Keratinocyte (primary cell): ENCODE measurements around the gene HTR2B. TPM values are rescaled to one million over a fixed set of nuclear protein-coding genes. Genes with fewer than 3 reads are reported as not detected.
"Not testable (repeated sequence)": the region's sequence is repeated elsewhere in the genome, so short reads cannot be mapped to it uniquely, and the experiment has no call there.

Experiments
- DNase-seq: peaks from one replicate; pipeline ENCODE4 v3.0.0-alpha.2; 2011; ENCODE audit warnings: low read depth, missing footprints, low spot score
- FAIRE-seq: peaks from 2 replicates; lab custom pipeline; 2011; peaks lifted over from hg19 to GRCh38; lab: Jason Lieb, UNC
- H2AFZ ChIP-seq: 2 replicates; pipeline ENCODE4 v1.6.0; 2012; ENCODE audit warnings: low read length, control low read depth, inconsistent platforms; ENCODE audit not compliant: control insufficient read depth
- H3K27ac ChIP-seq: 2 replicates; pipeline ENCODE4 v1.5.1; 2011; ENCODE audit warnings: low read length; ENCODE audit not compliant: control insufficient read depth, insufficient read depth
- H3K27me3 ChIP-seq: 3 replicates; pipeline ENCODE4 v1.6.0; 2011; ENCODE audit warnings: low read length; ENCODE audit not compliant: control insufficient read depth, insufficient read depth; ENCODE audit errors: extremely low read depth
- H3K36me3 ChIP-seq, 2 experiments: 2 replicates in 1 of 2; 3 replicates in 1 of 2; pipeline ENCODE4 v1.5.1; 2011; ENCODE audit warnings: low read length in 2 of 2, mild to moderate bottlenecking in 1 of 2; ENCODE audit not compliant: control insufficient read depth in 2 of 2, insufficient read depth in 2 of 2; ENCODE audit errors: extremely low read depth in 1 of 2
- H3K4me1 ChIP-seq: 3 replicates; pipeline ENCODE4 v1.5.1; 2011; ENCODE audit warnings: low read length; ENCODE audit not compliant: control insufficient read depth, insufficient read depth; ENCODE audit errors: extremely low read depth
- H3K4me2 ChIP-seq: 3 replicates; pipeline ENCODE4 v1.6.0; 2011; ENCODE audit warnings: low read depth, low read length; ENCODE audit not compliant: control insufficient read depth, insufficient read depth; ENCODE audit errors: extremely low read depth
- H3K4me3 ChIP-seq, 3 experiments: fragments of 200-600 bp in 1 of 3; sonication (generic) in 1 of 3; 2 replicates in 2 of 3; 3 replicates in 1 of 3; pipeline ENCODE4 v1.5.1; 2011 to 2016; ENCODE audit warnings: low read length in 3 of 3, mild to moderate bottlenecking in 3 of 3, control low read depth in 2 of 3, inconsistent platforms in 1 of 3, low read depth in 1 of 3, mixed read lengths in 1 of 3, mixed run types in 1 of 3, moderate library complexity in 1 of 3; ENCODE audit not compliant: control insufficient read depth in 2 of 3, insufficient read depth in 2 of 3; ENCODE audit errors: extremely low read depth in 1 of 3
- H3K79me2 ChIP-seq: 2 replicates; pipeline ENCODE4 v1.6.0; 2012; ENCODE audit warnings: low read length; ENCODE audit not compliant: control insufficient read depth, insufficient read depth
- H3K9ac ChIP-seq: 3 replicates; pipeline ENCODE4 v1.6.0; 2011; ENCODE audit warnings: low read length; ENCODE audit not compliant: control insufficient read depth, insufficient read depth; ENCODE audit errors: extremely low read depth
- H3K9me1 ChIP-seq: 3 replicates; pipeline ENCODE4 v1.6.0; 2011; ENCODE audit warnings: low read length; ENCODE audit not compliant: control insufficient read depth, insufficient read depth; ENCODE audit errors: extremely low read depth
- H3K9me3 ChIP-seq: 2 replicates; pipeline ENCODE4 v1.5.1; 2012; ENCODE audit warnings: low read depth, low read length; ENCODE audit not compliant: control insufficient read depth
- H4K20me1 ChIP-seq: 3 replicates; pipeline ENCODE4 v1.6.0; 2011; ENCODE audit warnings: low read length; ENCODE audit not compliant: control insufficient read depth, insufficient read depth; ENCODE audit errors: extremely low read depth
- CTCF ChIP-seq, 3 experiments: IDR thresholded peaks in 1 of 3; conservative IDR thresholded peaks in 1 of 3; optimal IDR thresholded peaks in 1 of 3; 2 replicates in 2 of 3; 3 replicates in 1 of 3; pipeline versions ENCODE3 to v1.5.1; 2011; ENCODE audit warnings: low read length in 3 of 3, mild to moderate bottlenecking in 3 of 3, moderate library complexity in 2 of 3, control low read depth in 1 of 3, inconsistent platforms in 1 of 3; ENCODE audit not compliant: insufficient read depth in 2 of 3; ENCODE audit errors: extremely low read depth in 1 of 3
- EZH2 ChIP-seq: IDR thresholded peaks from one replicate; pipeline ENCODE4 v1.6.1; 2012; ENCODE audit warnings: inconsistent platforms, mild to moderate bottlenecking, low read length, moderate library complexity
- dilution Hi-C: fragments of 300-500 bp; cut with MboI; formaldehyde crosslinking; loops from one replicate; pipeline ENCODE4 v1.7.0; 2020; ENCODE audit warnings: low sequenced_read_pairs; ENCODE audit not compliant: extremely low pct_ligation_motif_present
- polyA plus RNA-seq, 5 experiments: library from polyadenylated mRNA; depleted of rRNA in 3 of 5; stranded (reverse) in 3 of 5; stranded (forward) in 1 of 5; unstranded in 1 of 5; fragments of >200 nt; gene quantifications; 1 replicate in 1 of 5; 2 replicates in 3 of 5; 3 replicates in 1 of 5; pipeline versions ENCODE4 v1.2.1 to v1.2.3, GENCODE V29; 2011 to 2012; ENCODE audit warnings: missing spikeins in 2 of 5, low read depth in 1 of 5, low replicate concordance in 1 of 5

The HTR2B gene
- polyA plus RNA-seq, 1 donor (not counting 4 experiments of a cell fraction or from before 2014, with no cell fraction given), result not detected

DNA sequence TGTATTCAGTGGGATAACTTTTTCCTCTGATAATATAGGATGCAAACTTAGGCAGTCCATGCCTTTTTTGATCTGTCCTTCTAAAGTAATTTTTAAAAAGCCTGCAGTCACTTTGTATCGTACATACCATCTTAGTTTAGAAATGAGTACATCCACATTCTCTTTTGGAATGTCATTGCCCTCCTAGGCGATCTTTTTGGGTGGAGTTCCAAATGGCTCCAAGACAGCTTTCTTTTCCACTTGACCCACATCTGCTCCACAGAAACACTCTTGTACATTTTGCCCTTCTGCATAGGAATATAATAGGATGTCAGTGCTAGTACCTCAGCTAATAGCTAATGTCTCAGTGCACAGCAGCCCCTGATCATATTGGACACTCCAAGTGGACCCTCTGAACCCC lies 21.8 kb upstream of the HTR2B start:
- Histone ChIP-seq H3K36me3 (peaks cover 8 to 9% of the 10 kb centered on the region in 2 experiments), H3K4me3 (no peak overlapping the region), H3K9me3 (no peaks in the 10 kb centered on the region), H3K27ac (no peak overlapping the region), H4K20me1 (no peaks in the 10 kb centered on the region), H3K9ac (no peak overlapping the region), H3K79me2 (no peaks in the 10 kb centered on the region), H3K9me1 (no peaks in the 10 kb centered on the region), H3K4me2 (no peak overlapping the region), H3K4me1 (no peaks in the 10 kb centered on the region), H2AFZ (no peak overlapping the region), H3K27me3 (no peaks in the 10 kb centered on the region)
- FAIRE-seq, result no peak
- TF ChIP-seq CTCF (optimal IDR thresholded peaks at IDR 0.05 in 1 of 3, IDR thresholded peaks at IDR 0.05 in 1 of 3, conservative IDR thresholded peaks at IDR 0.05 in 1 of 3; ENCODE audit: extremely low read depth in 1 of 3, insufficient read depth in 2 of 3, low read length in 3 of 3) (no peak), EZH2 (no peak)
- dilution Hi-C loops, result no loop called here
- no peak for DNase-seq

DNA sequence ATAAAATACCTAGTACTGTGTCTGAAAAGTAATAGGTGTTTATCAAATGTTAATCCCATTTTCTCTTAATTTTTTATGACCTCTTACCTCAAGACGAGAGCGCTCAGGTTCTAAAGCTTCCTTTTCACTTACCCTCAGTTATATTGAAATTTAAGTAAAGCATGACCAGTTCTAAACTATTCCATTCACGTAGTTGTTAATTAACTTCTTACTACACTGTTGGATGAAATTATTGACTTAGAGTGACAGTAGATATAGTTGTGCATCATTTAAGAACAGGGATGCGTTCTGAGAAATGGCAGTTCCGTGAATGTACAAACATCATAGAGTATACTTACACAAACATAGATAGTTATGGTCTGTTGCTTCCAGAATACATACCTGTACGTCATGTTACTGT lies 20.1 kb upstream of the HTR2B start:
- no peaks in the 10 kb centered on the region for H3K4me1 ChIP-seq
- no peaks in the 10 kb centered on the region for H3K79me2 ChIP-seq
- no peaks in the 10 kb centered on the region for H3K27me3 ChIP-seq
- no peak for DNase-seq
- H3K4me2 ChIP-seq, result no peak overlapping the region
- H3K4me3 ChIP-seq, result no peak overlapping the region
- peaks cover 8 to 9% of the 10 kb centered on the region in 2 experiments for H3K36me3 ChIP-seq
- no peaks in the 10 kb centered on the region for H3K9me3 ChIP-seq
- TF ChIP-seq EZH2 (no peak), CTCF (optimal IDR thresholded peaks at IDR 0.05 in 1 of 3, IDR thresholded peaks at IDR 0.05 in 1 of 3, conservative IDR thresholded peaks at IDR 0.05 in 1 of 3; ENCODE audit: extremely low read depth in 1 of 3, insufficient read depth in 2 of 3, low read length in 3 of 3) (no peak)
- no peak overlapping the region for H3K9ac ChIP-seq
- dilution Hi-C loops, result no loop called here
- no peak for FAIRE-seq
- no peak overlapping the region for H2AFZ ChIP-seq
- no peak overlapping the region for H3K27ac ChIP-seq
- H4K20me1 ChIP-seq, result no peaks in the 10 kb centered on the region
- H3K9me1 ChIP-seq, result no peaks in the 10 kb centered on the region

- H4K20me1 ChIP-seq, dilution Hi-C loops, H3K27me3 ChIP-seq, H3K79me2 ChIP-seq, H3K9ac ChIP-seq, H3K9me3 ChIP-seq, H3K4me3 ChIP-seq, FAIRE-seq, H3K36me3 ChIP-seq, H2AFZ ChIP-seq, H3K4me2 ChIP-seq, H3K4me1 ChIP-seq, DNase-seq, H3K9me1 ChIP-seq, H3K27ac ChIP-seq: not testable (repeated sequence)
These were observed 16.0 kb upstream of the HTR2B start for GRCh38 chr2:231140808-231141207.
